PC-3 (cell line): ENCODE results near the gene PDE3B.

ENCODE experiments used
- EZH2phosphoT487 ChIP-seq: fragments of 300-600 bp; sonication (generic); IDR thresholded peaks from 2 replicates; pipeline ENCODE4 v1.6.1; 2018; ENCODE audit warnings: mild to moderate bottlenecking, antibody characterized with exemption, low read length, borderline replicate concordance
- TF ChIP-seq, protein P1 (sequence below): fragments of 300-600 bp; sonication (generic); conservative IDR thresholded peaks from 2 replicates; pipeline ENCODE4 v1.5.1; 2017; ENCODE audit warnings: antibody characterized with exemption, low read depth, mild to moderate bottlenecking, low read length

DNA sequence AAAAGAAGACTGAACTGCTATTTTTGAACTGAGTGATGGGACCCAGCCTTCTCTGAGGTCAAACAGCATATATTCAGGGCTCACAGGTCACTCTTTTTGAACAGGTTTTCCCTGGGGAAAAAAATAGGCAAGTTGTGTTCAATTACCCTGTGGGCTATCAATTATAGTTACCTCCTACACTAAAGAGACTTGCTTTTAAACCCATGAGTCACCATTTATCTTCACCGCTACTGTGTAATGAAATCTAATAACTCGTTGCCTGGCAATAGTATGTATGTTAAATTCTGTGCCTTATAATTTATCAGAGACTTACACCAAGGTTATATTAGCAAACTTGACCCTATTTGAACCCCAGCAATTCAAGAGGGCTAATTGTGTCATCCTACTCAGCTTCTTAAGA lies 149.9 kb downstream of the PDE3B start:
- no peak for TF ChIP-seq EZH2phosphoT487
- TF ChIP-seq, protein P1, sequence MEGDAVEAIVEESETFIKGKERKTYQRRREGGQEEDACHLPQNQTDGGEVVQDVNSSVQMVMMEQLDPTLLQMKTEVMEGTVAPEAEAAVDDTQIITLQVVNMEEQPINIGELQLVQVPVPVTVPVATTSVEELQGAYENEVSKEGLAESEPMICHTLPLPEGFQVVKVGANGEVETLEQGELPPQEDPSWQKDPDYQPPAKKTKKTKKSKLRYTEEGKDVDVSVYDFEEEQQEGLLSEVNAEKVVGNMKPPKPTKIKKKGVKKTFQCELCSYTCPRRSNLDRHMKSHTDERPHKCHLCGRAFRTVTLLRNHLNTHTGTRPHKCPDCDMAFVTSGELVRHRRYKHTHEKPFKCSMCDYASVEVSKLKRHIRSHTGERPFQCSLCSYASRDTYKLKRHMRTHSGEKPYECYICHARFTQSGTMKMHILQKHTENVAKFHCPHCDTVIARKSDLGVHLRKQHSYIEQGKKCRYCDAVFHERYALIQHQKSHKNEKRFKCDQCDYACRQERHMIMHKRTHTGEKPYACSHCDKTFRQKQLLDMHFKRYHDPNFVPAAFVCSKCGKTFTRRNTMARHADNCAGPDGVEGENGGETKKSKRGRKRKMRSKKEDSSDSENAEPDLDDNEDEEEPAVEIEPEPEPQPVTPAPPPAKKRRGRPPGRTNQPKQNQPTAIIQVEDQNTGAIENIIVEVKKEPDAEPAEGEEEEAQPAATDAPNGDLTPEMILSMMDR: no peak
